Liver (tissue), 9 donors: Measurements from ENCODE around the gene GTF2H1. TPM values are rescaled to one million over a fixed set of nuclear protein-coding genes. Genes with fewer than 3 reads are reported as not detected.

Experiments used
- DNase-seq: peaks from one replicate; pipeline ENCODE4 v3.0.0-alpha.2; 2017; ENCODE audit warnings: low spot score
- H3K27ac ChIP-seq, 2 donors: one replicate each; pipeline ENCODE4 v1.7.0; 2013; ENCODE audit warnings: inconsistent platforms in 2 of 2, low read length in 2 of 2, control low read depth in 1 of 2, low read depth in 1 of 2, mild to moderate bottlenecking in 1 of 2
- H3K27me3 ChIP-seq, 4 donors: one replicate each; pipeline versions ENCODE4 v1.6.1 to v1.7.0; 2013; ENCODE audit warnings: low read length in 3 of 4, inconsistent platforms in 1 of 4, mild to moderate bottlenecking in 1 of 4, moderate library complexity in 1 of 4; ENCODE audit not compliant: control insufficient read depth in 4 of 4, insufficient read depth in 4 of 4
- H3K36me3 ChIP-seq, 4 donors: one replicate each; pipeline versions ENCODE4 v1.6.1 to v1.7.0; 2013; ENCODE audit warnings: low read length in 3 of 4, mild to moderate bottlenecking in 3 of 4, low read depth in 1 of 4, moderate library complexity in 1 of 4; ENCODE audit not compliant: control insufficient read depth in 4 of 4, insufficient read depth in 3 of 4
- H3K4me1 ChIP-seq, 4 donors: one replicate each; pipeline versions ENCODE4 v1.6.1 to v1.7.0; 2013; ENCODE audit warnings: low read length in 3 of 4, mild to moderate bottlenecking in 3 of 4, moderate library complexity in 1 of 4; ENCODE audit not compliant: control insufficient read depth in 4 of 4, insufficient read depth in 4 of 4
- H3K4me3 ChIP-seq, 3 donors: one replicate each; pipeline versions ENCODE4 v1.6.1 to v1.7.0; 2013; ENCODE audit warnings: low read length in 3 of 3, control low read depth in 1 of 3, low read depth in 1 of 3, mild to moderate bottlenecking in 1 of 3
- H3K9ac ChIP-seq, 2 donors: one replicate each; pipeline ENCODE4 v1.7.0; 2013; ENCODE audit warnings: low read length in 2 of 2, mild to moderate bottlenecking in 2 of 2, moderate library complexity in 2 of 2, control low read depth in 1 of 2, low read depth in 1 of 2
- H3K9me3 ChIP-seq, 4 donors: one replicate each; pipeline versions ENCODE4 v1.6.1 to v1.7.0; 2013; ENCODE audit warnings: low read length in 3 of 4; ENCODE audit not compliant: control insufficient read depth in 4 of 4
- EGR1 ChIP-seq, 2 donors: IDR thresholded peaks; 2 replicates each; pipeline ENCODE4 v1.6.1; 2016 to 2018; ENCODE audit warnings: antibody characterized with exemption in 2 of 2, low read depth in 2 of 2
- FOXA1 ChIP-seq: IDR thresholded peaks from 2 replicates; pipeline ENCODE4 v1.6.1; 2016; ENCODE audit warnings: antibody characterized with exemption
- FOXA2 ChIP-seq: IDR thresholded peaks from 2 replicates; pipeline ENCODE4 v1.6.1; 2016; ENCODE audit warnings: antibody characterized with exemption
- GABPA ChIP-seq, 2 donors: IDR thresholded peaks in 1 of 2; conservative IDR thresholded peaks in 1 of 2; 2 replicates each; pipeline ENCODE4 v1.6.1; 2016; ENCODE audit warnings: antibody characterized with exemption in 2 of 2, mild to moderate bottlenecking in 1 of 2, moderate library complexity in 1 of 2
- HNF4A ChIP-seq, 2 donors: conservative IDR thresholded peaks; 2 replicates each; pipeline ENCODE4 v1.6.1; 2016; ENCODE audit warnings: antibody characterized with exemption in 2 of 2, mild to moderate bottlenecking in 2 of 2
- JUND ChIP-seq, 2 donors: IDR thresholded peaks; 2 replicates each; pipeline ENCODE4 v1.6.1; 2016; ENCODE audit warnings: antibody characterized with exemption in 2 of 2
- NR2F2 ChIP-seq: IDR thresholded peaks from 2 replicates; pipeline ENCODE4 v1.6.1; 2016; ENCODE audit warnings: antibody characterized with exemption
- RAD21 ChIP-seq, 2 donors: IDR thresholded peaks; 2 replicates each; pipeline ENCODE4 v1.6.1; 2016; ENCODE audit warnings: antibody characterized with exemption in 2 of 2, mild to moderate bottlenecking in 2 of 2
- REST ChIP-seq: IDR thresholded peaks from 2 replicates; pipeline ENCODE4 v1.6.1; 2016; ENCODE audit warnings: antibody characterized with exemption, mild to moderate bottlenecking
- RXRA ChIP-seq, 2 donors: IDR thresholded peaks; 2 replicates each; pipeline ENCODE4 v1.6.1; 2017 to 2018; ENCODE audit warnings: antibody characterized with exemption in 2 of 2, mild to moderate bottlenecking in 1 of 2
- SP1 ChIP-seq: IDR thresholded peaks from 2 replicates; pipeline ENCODE4 v1.6.1; 2018; ENCODE audit warnings: antibody characterized with exemption, mild to moderate bottlenecking
- TAF1 ChIP-seq: conservative IDR thresholded peaks from 2 replicates; pipeline ENCODE4 v1.6.1; 2016; ENCODE audit warnings: antibody characterized with exemption, mild to moderate bottlenecking
- WGBS: extraction: QIAGEN DNeasy Blood & Tissue Kit; methylation state at CpG from one replicate; pipeline ENCODE4 v1.1.7; 2013; 5-methylcytosine and 5-hydroxymethylcytosine counted together
- polyA plus RNA-seq, 2 donors: library from polyadenylated mRNA; stranded (reverse) in 1 of 2; unstranded in 1 of 2; fragments of 200-250 nt in 1 of 2; fragments of >200 nt in 1 of 2; fragmentation: Nextera tagmentation in 1 of 2; extraction: Ambion mirVana in 1 of 2; gene quantifications; one replicate each; pipeline versions ENCODE4 v1.2.1 to v1.2.3, GENCODE V29; 2013 to 2015
- total RNA-seq, 2 donors: library from RNA; depleted of rRNA; stranded (reverse); fragments of >200 nt; gene quantifications; one replicate each; pipeline ENCODE4 v1.2.3, GENCODE V29; 2014
- TF ChIP-seq, protein P1 (sequence below): fragments of 150-350 bp; IDR thresholded peaks from 2 replicates; pipeline ENCODE4 v1.5.1; 2017; ENCODE audit warnings: improper control_type of control experiment, low read depth, low read length; ENCODE audit not compliant: missing input control
- TF ChIP-seq, protein P2 (sequence below): IDR thresholded peaks from 2 replicates; pipeline ENCODE4 v1.6.1; 2016; ENCODE audit warnings: antibody characterized with exemption
- TF ChIP-seq, protein P3 (sequence below): IDR thresholded peaks from 2 replicates; pipeline ENCODE4 v1.6.1; 2016; ENCODE audit warnings: antibody characterized with exemption
- donor health status: healthy.
- donor health status: healthy.
- donor health status: healthy.
- donor health status: healthy.
- donor health status: healthy.

Gene GTF2H1
- total and polyA plus RNA-seq, 4 donors = 11.9 to 37.7 (median 18.7) TPM

DNA sequence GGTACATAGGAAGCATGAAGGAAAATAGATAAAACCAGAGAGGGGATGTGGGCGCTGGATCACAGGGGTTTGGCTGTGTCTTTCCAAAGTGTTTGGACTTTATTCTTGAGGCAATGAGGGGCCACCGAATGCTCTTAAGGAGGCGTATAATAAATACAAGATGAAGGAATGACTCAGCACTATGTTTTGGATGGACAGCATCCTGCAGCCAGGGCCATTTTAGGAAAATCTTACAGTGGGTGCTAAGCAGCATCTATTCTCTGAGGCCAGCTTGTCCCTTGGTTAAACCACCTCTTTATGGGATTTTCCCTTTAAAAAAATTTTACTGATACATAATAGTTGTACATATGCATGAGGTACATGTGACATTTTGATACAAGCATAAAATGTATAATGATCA lies 67.7 kb downstream of the GTF2H1 start:
- H3K27ac ChIP-seq = no peak overlapping the region
- H3K9ac ChIP-seq = no peak overlapping the region
- no peak for DNase-seq
- H3K9me3 ChIP-seq = no peaks in the 10 kb centered on the region
- peaks cover 0 to 6% (median under 1%) of the 10 kb centered on the region in 4 donors for H3K4me1 ChIP-seq
- WGBS = 94% methylated on average over 3 of the region's 3 CpGs
- no peaks in the 10 kb centered on the region for H3K27me3 ChIP-seq
- H3K36me3 ChIP-seq = no peaks in the 10 kb centered on the region
- H3K4me3 ChIP-seq = no peak overlapping the region
- no peak for TF ChIP-seq REST
- TF ChIP-seq RAD21 (IDR thresholded peaks at IDR 0.05) = no peak
- no peak for TF ChIP-seq HNF4A (conservative IDR thresholded peaks at IDR 0.05)
- TF ChIP-seq, protein P1, sequence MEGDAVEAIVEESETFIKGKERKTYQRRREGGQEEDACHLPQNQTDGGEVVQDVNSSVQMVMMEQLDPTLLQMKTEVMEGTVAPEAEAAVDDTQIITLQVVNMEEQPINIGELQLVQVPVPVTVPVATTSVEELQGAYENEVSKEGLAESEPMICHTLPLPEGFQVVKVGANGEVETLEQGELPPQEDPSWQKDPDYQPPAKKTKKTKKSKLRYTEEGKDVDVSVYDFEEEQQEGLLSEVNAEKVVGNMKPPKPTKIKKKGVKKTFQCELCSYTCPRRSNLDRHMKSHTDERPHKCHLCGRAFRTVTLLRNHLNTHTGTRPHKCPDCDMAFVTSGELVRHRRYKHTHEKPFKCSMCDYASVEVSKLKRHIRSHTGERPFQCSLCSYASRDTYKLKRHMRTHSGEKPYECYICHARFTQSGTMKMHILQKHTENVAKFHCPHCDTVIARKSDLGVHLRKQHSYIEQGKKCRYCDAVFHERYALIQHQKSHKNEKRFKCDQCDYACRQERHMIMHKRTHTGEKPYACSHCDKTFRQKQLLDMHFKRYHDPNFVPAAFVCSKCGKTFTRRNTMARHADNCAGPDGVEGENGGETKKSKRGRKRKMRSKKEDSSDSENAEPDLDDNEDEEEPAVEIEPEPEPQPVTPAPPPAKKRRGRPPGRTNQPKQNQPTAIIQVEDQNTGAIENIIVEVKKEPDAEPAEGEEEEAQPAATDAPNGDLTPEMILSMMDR = no peak
- TF ChIP-seq SP1 = no peak
- TF ChIP-seq, protein P2, sequence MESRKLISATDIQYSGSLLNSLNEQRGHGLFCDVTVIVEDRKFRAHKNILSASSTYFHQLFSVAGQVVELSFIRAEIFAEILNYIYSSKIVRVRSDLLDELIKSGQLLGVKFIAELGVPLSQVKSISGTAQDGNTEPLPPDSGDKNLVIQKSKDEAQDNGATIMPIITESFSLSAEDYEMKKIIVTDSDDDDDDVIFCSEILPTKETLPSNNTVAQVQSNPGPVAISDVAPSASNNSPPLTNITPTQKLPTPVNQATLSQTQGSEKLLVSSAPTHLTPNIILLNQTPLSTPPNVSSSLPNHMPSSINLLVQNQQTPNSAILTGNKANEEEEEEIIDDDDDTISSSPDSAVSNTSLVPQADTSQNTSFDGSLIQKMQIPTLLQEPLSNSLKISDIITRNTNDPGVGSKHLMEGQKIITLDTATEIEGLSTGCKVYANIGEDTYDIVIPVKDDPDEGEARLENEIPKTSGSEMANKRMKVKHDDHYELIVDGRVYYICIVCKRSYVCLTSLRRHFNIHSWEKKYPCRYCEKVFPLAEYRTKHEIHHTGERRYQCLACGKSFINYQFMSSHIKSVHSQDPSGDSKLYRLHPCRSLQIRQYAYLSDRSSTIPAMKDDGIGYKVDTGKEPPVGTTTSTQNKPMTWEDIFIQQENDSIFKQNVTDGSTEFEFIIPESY = no peak
- TF ChIP-seq JUND (IDR thresholded peaks at IDR 0.05) = no peak
- TF ChIP-seq FOXA1 = no peak
- no peak for TF ChIP-seq NR2F2
- TF ChIP-seq FOXA2 = no peak
- no peak for TF ChIP-seq EGR1 (IDR thresholded peaks at IDR 0.05; ENCODE audit: low read depth in 2 of 2)
- no peak for TF ChIP-seq RXRA (IDR thresholded peaks at IDR 0.05)
- TF ChIP-seq, protein P3, sequence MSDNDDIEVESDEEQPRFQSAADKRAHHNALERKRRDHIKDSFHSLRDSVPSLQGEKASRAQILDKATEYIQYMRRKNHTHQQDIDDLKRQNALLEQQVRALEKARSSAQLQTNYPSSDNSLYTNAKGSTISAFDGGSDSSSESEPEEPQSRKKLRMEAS = no peak

GRCh38 chr11:18392434-18393321 lies 70.3 kb downstream of the GTF2H1 start:
- 93% methylated on average over 4 of the region's 4 CpGs for WGBS
- no peak for DNase-seq
- Histone ChIP-seq H3K27me3 (no peaks in the 10 kb centered on the region), H3K4me3 (no peak overlapping the region), H3K4me1 (peaks cover 0 to 13% (median 5%) of the 10 kb centered on the region in 4 donors), H3K9me3 (no peaks in the 10 kb centered on the region), H3K9ac (no peak overlapping the region), H3K27ac (no peak overlapping the region), H3K36me3 (peaks cover 0 to 14% (median 11%) of the 10 kb centered on the region in 4 donors)
- TF ChIP-seq TAF1 (no peak), EGR1 (IDR thresholded peaks at IDR 0.05; ENCODE audit: low read depth in 2 of 2) (no peak), NR2F2 (no peak), GABPA (IDR thresholded peaks at IDR 0.05 in 1 of 2, conservative IDR thresholded peaks at IDR 0.05 in 1 of 2) (no peak), FOXA1 (no peak), RXRA (IDR thresholded peaks at IDR 0.05) (no peak)
- TF ChIP-seq, protein P2 = no peak
- TF ChIP-seq, protein P1 = no peak
